Measurements from ENCODE around the gene KRTAP4-6. TPM values are rescaled to one million over a fixed set of nuclear protein-coding genes. Genes with fewer than 3 reads are reported as not detected.

KRTAP4-6 gene
- total RNA-seq, 1 donor from 2014 or later: not detected

DNA sequence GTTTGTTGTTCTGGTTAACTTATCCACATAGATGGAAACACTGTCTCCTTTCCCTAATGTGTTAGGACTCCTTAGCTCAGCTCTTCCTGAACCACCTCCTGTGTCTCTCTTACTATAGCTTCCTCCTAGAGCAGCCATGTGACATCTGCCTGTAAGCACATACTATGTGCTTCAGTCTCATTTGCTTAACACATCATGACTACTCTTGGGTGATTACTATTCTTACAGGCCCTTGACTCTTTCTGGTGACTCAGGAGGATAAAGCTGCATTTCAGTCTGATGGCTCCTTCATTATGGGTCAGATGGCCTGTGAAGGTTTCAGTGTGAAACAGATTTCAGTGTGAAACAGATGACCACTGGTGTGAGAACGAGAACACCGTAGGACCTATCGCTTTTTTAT is 38.0 kb upstream of the KRTAP4-6 start:
- DNase-seq (ENCODE audit: low read depth): peak; percentile 29
- TF ChIP-seq, protein P1, sequence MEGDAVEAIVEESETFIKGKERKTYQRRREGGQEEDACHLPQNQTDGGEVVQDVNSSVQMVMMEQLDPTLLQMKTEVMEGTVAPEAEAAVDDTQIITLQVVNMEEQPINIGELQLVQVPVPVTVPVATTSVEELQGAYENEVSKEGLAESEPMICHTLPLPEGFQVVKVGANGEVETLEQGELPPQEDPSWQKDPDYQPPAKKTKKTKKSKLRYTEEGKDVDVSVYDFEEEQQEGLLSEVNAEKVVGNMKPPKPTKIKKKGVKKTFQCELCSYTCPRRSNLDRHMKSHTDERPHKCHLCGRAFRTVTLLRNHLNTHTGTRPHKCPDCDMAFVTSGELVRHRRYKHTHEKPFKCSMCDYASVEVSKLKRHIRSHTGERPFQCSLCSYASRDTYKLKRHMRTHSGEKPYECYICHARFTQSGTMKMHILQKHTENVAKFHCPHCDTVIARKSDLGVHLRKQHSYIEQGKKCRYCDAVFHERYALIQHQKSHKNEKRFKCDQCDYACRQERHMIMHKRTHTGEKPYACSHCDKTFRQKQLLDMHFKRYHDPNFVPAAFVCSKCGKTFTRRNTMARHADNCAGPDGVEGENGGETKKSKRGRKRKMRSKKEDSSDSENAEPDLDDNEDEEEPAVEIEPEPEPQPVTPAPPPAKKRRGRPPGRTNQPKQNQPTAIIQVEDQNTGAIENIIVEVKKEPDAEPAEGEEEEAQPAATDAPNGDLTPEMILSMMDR (IDR thresholded peaks at IDR 0.05; ENCODE audit: insufficient read depth, low read length, poor library complexity, severe bottlenecking): no peak
- no peaks in the 10 kb centered on the region for H3K27me3 ChIP-seq (ENCODE audit: control insufficient read depth, insufficient read depth, low read length)
- H3K4me3 ChIP-seq (ENCODE audit: low read depth, low read length): no peak overlapping the region
- no peaks in the 10 kb centered on the region for H3K36me3 ChIP-seq (ENCODE audit: control insufficient read depth, insufficient read depth, low read length)

DNA sequence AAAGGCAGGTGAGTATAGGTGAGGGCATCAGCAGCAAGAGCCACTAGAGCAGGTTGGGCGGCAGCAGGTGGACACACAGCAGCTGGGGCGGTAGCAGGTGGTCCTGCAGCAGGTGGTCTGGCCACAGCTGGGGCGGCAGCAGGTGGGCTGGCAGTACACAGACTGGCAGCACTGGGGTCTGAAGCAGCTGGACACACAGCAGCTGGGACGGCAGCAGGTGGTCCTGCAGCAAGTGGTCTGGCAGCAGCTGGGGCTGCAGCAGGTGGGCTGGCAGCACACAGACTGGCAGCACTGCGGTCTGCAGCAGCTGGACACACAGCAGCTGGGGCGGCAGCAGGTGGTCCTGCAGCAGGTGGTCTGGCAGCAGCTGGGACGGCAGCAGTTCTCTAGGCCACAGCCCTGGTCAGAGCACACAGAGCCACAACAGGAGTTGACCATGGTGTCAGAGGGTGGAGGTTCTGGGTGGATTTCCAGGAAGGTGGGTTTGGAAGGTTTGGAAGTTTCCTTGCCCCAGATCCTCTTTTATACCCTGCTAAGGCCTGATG is 37.5 kb upstream of the KRTAP4-6 start, which contains the start of gene KRTAP4-2:
TSS of gene KRTAP4-2 (minus strand) at position 495 of the 545 bp plus-strand sequence. CDS start at position 438, 57 bp downstream.
- no peak within 1 kb of the TSS for H3K4me3 ChIP-seq (ENCODE audit: low read depth, low read length)
- no peaks in the 10 kb centered on the region for H3K36me3 ChIP-seq (ENCODE audit: control insufficient read depth, insufficient read depth, low read length)
- TF ChIP-seq, protein P1 (IDR thresholded peaks at IDR 0.05; ENCODE audit: insufficient read depth, low read length, poor library complexity, severe bottlenecking): no peak
- no peaks in the 10 kb centered on the region for H3K27me3 ChIP-seq (ENCODE audit: control insufficient read depth, insufficient read depth, low read length)
- no peak for DNase-seq (ENCODE audit: low read depth)

DNA sequence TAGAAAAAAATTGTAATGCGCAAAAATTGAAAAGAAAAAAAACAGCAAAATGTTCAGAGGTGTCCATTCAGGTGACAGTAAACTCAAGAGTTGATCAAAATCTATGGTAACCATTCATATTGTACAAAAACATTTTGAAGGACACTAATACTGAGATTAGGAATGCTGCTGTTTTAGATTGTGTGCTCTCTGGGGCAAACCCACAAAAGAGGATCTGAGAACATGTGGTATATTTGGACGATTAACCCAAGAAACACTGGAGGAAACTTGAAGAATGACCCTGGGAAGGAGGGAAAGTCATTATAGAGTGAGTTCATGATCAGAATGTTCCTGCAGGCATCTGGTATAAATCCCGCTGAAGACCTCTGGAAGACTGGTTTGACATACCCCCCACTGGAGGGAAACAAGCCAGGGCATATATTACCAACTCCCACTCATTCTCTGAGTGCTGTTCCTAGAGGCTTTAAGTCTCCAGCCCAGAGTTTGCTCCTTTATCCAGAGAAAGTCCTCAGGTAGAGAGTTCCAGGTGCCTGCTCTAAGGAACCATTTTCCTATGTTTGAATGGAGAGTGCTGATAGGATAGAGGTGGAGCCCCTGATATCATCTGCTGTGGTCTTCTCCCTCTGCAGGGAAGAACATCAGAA is 36.5 kb upstream of the KRTAP4-6 start:
- no peak overlapping the region for H3K4me3 ChIP-seq (ENCODE audit: low read depth, low read length)
- H3K27me3 ChIP-seq (ENCODE audit: control insufficient read depth, insufficient read depth, low read length): no peaks in the 10 kb centered on the region
- TF ChIP-seq, protein P1 (IDR thresholded peaks at IDR 0.05; ENCODE audit: insufficient read depth, low read length, poor library complexity, severe bottlenecking): no peak
- no peaks in the 10 kb centered on the region for H3K36me3 ChIP-seq (ENCODE audit: control insufficient read depth, insufficient read depth, low read length)
- DNase-seq (ENCODE audit: low read depth): no peak

DNA sequence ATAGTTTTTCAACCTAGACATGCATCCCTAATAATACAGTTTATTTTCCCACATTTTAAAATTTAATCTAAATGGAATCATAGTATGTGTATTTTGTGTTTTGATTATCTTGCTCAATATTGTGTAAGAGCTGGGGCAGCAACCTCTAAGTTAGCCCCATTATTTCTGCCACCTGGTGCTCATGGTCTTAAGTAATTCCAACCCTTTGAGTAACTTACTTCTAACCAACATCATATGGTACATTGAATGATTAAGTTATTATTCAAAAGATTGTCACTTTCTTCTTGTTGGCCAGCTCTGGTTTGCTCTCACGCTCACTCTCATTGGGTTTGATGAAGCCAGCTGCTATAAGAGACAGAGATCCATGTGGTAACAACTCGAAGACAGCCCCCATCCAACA is 31.5 kb upstream of the KRTAP4-6 start:
- Histone ChIP-seq H3K4me3 (ENCODE audit: low read depth, low read length) (no peak overlapping the region), H3K36me3 (ENCODE audit: control insufficient read depth, insufficient read depth, low read length) (no peaks in the 10 kb centered on the region), H3K27me3 (ENCODE audit: control insufficient read depth, insufficient read depth, low read length) (no peaks in the 10 kb centered on the region)
- DNase-seq (ENCODE audit: low read depth): no peak
- TF ChIP-seq, protein P1 (IDR thresholded peaks at IDR 0.05; ENCODE audit: insufficient read depth, low read length, poor library complexity, severe bottlenecking): no peak

DNA sequence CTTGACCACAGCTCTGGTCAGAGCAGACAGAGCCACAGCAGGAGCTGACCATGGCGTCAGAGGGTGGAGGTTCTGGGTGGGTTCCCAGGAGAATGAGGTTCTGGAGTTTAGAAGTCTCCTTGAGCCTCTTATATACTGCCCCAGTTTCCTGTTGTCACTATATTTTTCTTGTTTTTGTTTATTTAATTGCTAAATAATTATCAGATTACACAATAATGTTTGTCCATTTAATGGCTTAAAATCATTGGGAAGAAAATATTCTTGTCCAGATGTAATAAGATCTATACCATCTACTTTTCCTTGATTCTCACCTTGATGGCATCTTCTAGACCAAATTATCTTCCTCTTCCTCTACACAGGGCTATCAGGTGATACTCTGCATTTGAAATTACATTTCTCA is 27.8 kb upstream of the KRTAP4-6 start, which contains the start of gene KRTAP4-3:
TSS of gene KRTAP4-3 (minus strand) at position 101 of the 400 bp plus-strand sequence. CDS start at position 52, 49 bp downstream.
- TF ChIP-seq, protein P1 (IDR thresholded peaks at IDR 0.05; ENCODE audit: insufficient read depth, low read length, poor library complexity, severe bottlenecking): no peak
- no peak for DNase-seq (ENCODE audit: low read depth)
- no peaks in the 10 kb centered on the region for H3K36me3 ChIP-seq (ENCODE audit: control insufficient read depth, insufficient read depth, low read length)
- no peak within 1 kb of the TSS for H3K4me3 ChIP-seq (ENCODE audit: low read depth, low read length)
- no peaks in the 10 kb centered on the region for H3K27me3 ChIP-seq (ENCODE audit: control insufficient read depth, insufficient read depth, low read length)
